ENCODE measurements around the gene BFAR. TPM values are rescaled to one million over a fixed set of nuclear protein-coding genes. Genes with fewer than 3 reads are reported as not detected.

The BFAR gene
- total RNA-seq, 1 experiment from 2014 or later, result 91.7 TPM

GRCh38 chr16:14676633-14677032 is 43.9 kb downstream of the BFAR start:
- Histone ChIP-seq H3K4ac (ENCODE audit: low read depth, low read length) (no peak overlapping the region), H3K79me1 (ENCODE audit: insufficient read depth, low read depth, low read length, poor library complexity, severe bottlenecking) (no peaks in the 10 kb centered on the region), H3K79me2 (ENCODE audit: insufficient read depth, low read length) (no peaks in the 10 kb centered on the region), H3K27ac (ENCODE audit: insufficient read length, low read depth, low read length) (no peak overlapping the region), H3K4me1 (ENCODE audit: insufficient read depth, low read length) (no peaks in the 10 kb centered on the region), H3K27me3 (ENCODE audit: insufficient read depth, low read length) (no peaks in the 10 kb centered on the region), H3T11ph (ENCODE audit: low read length) (no peak overlapping the region), H4K8ac (replicated peaks; ENCODE audit: insufficient read length, low read depth, low read length) (no peak overlapping the region), H3K4me2 (ENCODE audit: insufficient read depth, insufficient read length, low read length) (no peak overlapping the region), H3K18ac (ENCODE audit: insufficient read length, low read depth, low read length) (no peak overlapping the region), H2BK15ac (ENCODE audit: low read depth, low read length) (no peak overlapping the region), H2BK5ac (ENCODE audit: insufficient read length, low read length) (no peak overlapping the region), H3K56ac (ENCODE audit: insufficient read length, low read depth, low read length) (no peak overlapping the region), H3K23me2 (ENCODE audit: insufficient read length, low read depth, low read length, poor library complexity, severe bottlenecking) (no peaks in the 10 kb centered on the region), H2AFZ (ENCODE audit: low read length) (no peak overlapping the region), H4K5ac (ENCODE audit: insufficient read length, low read depth, low read length) (no peak overlapping the region), H2BK12ac (ENCODE audit: insufficient read length, low read depth, low read length) (no peak overlapping the region), H3K23ac (ENCODE audit: insufficient read length, low read depth, low read length) (no peak overlapping the region), H2BK120ac (ENCODE audit: low read depth, low read length, poor library complexity, severe bottlenecking) (no peak overlapping the region), H2AK5ac (ENCODE audit: insufficient read length, low read length) (no peak overlapping the region), H4K91ac (ENCODE audit: insufficient read length, low read depth, low read length) (no peak overlapping the region), H3K9me3 (ENCODE audit: control insufficient read depth, low read depth, low read length) (no peaks in the 10 kb centered on the region), H2BK20ac (ENCODE audit: low read depth, low read length, poor library complexity, severe bottlenecking) (no peak overlapping the region), H4K20me1 (ENCODE audit: control insufficient read depth, insufficient read depth, insufficient read length) (no peaks in the 10 kb centered on the region), H3K9ac (ENCODE audit: extremely low read depth, insufficient read length, low read length) (no peak overlapping the region), H3K14ac (ENCODE audit: insufficient read depth, low read length) (no peak overlapping the region)
- no peak overlapping the region for H3K27ac Mint-ChIP-seq
- no peak for DNase-seq
- H3K4me3 Mint-ChIP-seq, result no peak overlapping the region
- H3K4me1 Mint-ChIP-seq, result no peaks in the 10 kb centered on the region
- WGBS (ENCODE audit: extremely low coverage, insufficient read length, low lambda C conversion rate), result no CpG with 5 or more reads among the region's 3 CpGs
- H3K27me3 Mint-ChIP-seq (ENCODE audit: low read depth), result no peaks in the 10 kb centered on the region; the same call in 1 of the 2 replicates
- no peaks in the 10 kb centered on the region for H3K36me3 Mint-ChIP-seq (ENCODE audit: insufficient read depth in 1 of 3, low read depth in 3 of 3)
- H3K9me3 Mint-ChIP-seq, result no peaks in the 10 kb centered on the region
- no peak for TF ChIP-seq CTCF (conservative IDR thresholded peaks at IDR 0.05)
